ENCODE data around the gene FILIP1L.

The FILIP1L gene

DNA sequence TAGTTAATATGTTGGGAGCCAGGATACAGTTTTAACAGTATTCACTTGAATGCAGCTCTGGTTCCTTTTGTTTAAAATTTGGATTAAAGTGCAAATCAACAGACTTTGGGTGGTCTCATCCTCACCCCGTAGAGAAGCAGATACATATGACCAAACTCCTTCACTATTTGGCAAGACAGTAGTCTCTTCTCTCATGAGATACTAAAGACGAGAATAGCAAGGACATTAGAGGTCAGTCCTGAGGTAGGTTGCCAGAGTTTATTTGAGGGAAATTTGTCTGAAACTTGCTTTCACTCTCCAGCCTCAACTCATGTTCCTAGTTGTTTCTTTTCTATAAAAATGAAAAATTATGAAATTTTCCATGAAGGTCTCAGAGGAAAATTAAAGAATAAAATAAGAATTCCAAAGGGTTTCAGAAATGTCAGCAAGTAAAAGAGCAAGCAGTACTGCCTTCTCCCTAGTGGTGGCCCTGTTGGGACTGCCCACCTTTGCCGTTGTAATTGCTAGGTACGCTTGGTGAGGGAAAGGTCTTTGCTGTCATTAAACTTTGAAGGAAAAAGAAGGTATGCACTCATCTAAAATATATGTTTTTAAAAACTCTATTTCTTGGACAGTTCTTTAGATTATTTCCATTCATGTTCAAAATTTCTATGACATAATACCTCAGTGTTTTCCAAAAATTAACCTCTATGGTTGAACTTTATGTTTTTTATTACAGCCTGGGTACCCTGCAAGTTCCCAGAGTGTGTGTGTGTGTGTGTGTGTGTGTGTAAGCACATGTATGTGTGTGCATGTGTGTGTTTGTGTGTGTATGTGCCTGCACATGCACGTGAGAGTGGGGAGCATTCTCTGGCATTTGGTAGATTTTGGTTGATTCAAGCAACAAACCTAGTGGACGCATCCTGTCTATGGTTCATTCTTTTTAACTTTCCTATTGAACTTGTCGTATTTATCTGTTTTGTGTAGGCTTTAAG, 185.2 kb downstream of the FILIP1L start:
- Histone ChIP-seq H3K27ac (ENCODE audit: poor library complexity, severe bottlenecking) (peak overlapping the region; percentile 23), H3K27me3 (ENCODE audit: insufficient read depth, poor library complexity, severe bottlenecking) (no peaks in the 10 kb centered on the region), H3K4me3 (ENCODE audit: severe bottlenecking) (no peak overlapping the region), H3K4me1 (ENCODE audit: insufficient read depth, poor library complexity, severe bottlenecking) (peaks cover 20% of the 10 kb centered on the region), H3K36me3 (ENCODE audit: low read depth) (no peaks in the 10 kb centered on the region), H3K9me3 (ENCODE audit: severe bottlenecking) (no peaks in the 10 kb centered on the region)
- DNase-seq (ENCODE audit: low spot score) (no peak), ATAC-seq (ENCODE audit: low read depth) (no peak)
- TF ChIP-seq, protein P1, sequence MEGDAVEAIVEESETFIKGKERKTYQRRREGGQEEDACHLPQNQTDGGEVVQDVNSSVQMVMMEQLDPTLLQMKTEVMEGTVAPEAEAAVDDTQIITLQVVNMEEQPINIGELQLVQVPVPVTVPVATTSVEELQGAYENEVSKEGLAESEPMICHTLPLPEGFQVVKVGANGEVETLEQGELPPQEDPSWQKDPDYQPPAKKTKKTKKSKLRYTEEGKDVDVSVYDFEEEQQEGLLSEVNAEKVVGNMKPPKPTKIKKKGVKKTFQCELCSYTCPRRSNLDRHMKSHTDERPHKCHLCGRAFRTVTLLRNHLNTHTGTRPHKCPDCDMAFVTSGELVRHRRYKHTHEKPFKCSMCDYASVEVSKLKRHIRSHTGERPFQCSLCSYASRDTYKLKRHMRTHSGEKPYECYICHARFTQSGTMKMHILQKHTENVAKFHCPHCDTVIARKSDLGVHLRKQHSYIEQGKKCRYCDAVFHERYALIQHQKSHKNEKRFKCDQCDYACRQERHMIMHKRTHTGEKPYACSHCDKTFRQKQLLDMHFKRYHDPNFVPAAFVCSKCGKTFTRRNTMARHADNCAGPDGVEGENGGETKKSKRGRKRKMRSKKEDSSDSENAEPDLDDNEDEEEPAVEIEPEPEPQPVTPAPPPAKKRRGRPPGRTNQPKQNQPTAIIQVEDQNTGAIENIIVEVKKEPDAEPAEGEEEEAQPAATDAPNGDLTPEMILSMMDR (IDR thresholded peaks at IDR 0.05; ENCODE audit: poor library complexity, severe bottlenecking): no peak

DNA sequence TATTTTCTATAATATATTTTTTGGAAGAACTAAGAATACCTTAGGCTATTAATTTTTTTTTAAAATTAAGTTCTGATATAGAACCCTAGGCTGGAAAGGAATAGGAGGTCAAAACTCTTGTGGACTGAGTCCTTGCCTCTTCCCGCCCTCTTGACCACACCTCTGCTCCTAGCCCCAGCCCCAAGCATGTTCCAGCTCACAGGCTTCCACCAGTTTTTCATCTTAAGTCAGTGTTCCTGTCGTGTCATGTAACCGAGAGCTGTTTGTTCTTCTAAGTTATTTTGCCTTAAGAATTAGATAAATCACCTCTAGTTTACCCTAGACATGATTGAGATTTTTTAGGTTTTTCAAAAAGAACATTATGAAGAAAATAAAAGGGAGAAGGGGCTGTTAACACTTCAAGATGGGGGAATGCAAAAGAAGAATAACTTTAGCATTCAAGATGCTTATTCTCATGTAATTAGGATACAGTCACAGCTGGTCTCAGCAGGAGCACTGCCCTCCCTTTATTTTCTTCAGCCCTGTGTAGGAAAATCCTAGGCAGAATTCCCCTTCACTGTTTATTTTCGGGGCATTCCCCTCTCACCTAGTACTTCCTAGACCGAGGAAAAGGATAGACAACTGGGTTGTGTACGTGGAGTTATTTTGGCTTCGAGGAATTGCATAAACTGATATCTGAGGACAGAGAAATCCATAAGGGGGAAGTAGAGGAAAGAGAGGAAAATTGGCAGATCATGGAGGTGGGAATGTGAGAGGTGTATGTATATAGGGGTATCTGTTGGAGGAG, 186.4 kb downstream of the FILIP1L start:
- ATAC-seq (ENCODE audit: low read depth) (no peak), DNase-seq (ENCODE audit: low spot score) (no peak)
- Histone ChIP-seq H3K36me3 (ENCODE audit: low read depth) (no peaks in the 10 kb centered on the region), H3K4me3 (ENCODE audit: severe bottlenecking) (no peak overlapping the region), H3K27me3 (ENCODE audit: insufficient read depth, poor library complexity, severe bottlenecking) (no peaks in the 10 kb centered on the region), H3K4me1 (ENCODE audit: insufficient read depth, poor library complexity, severe bottlenecking) (peaks cover 20% of the 10 kb centered on the region), H3K9me3 (ENCODE audit: severe bottlenecking) (no peaks in the 10 kb centered on the region), H3K27ac (ENCODE audit: poor library complexity, severe bottlenecking) (no peak overlapping the region)
- TF ChIP-seq, protein P1 (IDR thresholded peaks at IDR 0.05; ENCODE audit: poor library complexity, severe bottlenecking): no peak

DNA sequence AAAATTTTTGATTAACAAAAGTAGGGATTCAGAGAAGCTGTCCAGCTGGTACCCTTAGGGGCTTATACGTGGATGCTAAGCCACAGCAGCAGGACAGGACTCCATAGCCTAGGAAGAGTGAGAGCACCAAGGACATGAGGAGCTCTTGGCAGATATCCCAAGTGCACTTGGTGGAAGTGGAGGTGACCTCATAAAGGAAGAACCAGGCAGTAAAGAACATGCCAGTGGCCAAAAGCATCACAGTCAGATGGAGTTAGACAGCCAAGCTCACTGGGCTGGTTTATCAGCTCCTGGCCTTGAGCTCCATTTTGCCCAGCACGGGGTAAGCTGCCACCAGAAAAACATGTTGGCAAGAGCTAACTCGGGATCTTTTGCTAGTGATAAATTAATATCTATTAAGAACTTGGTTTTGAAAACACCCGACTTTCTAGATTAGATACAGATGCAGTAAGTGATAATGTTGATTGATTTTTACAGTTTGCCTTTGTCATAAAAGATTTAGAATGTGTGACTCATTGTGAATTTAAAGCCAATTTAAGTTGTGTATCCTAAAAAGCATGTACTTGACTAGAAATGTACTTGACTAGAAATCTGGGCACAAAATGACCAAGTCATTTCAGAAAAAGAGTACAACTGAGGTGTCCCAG, 188.6 kb downstream of the FILIP1L start:
- ATAC-seq (ENCODE audit: low read depth): peak; percentile 52; the same call in 2 of the 3 replicates
- DNase-seq (ENCODE audit: low spot score): no peak
- TF ChIP-seq, protein P1 (IDR thresholded peaks at IDR 0.05; ENCODE audit: poor library complexity, severe bottlenecking): no peak
- Histone ChIP-seq H3K27me3 (ENCODE audit: insufficient read depth, poor library complexity, severe bottlenecking) (no peaks in the 10 kb centered on the region), H3K4me3 (ENCODE audit: severe bottlenecking) (no peak overlapping the region), H3K9me3 (ENCODE audit: severe bottlenecking) (no peaks in the 10 kb centered on the region), H3K4me1 (ENCODE audit: insufficient read depth, poor library complexity, severe bottlenecking) (peaks cover 22% of the 10 kb centered on the region), H3K36me3 (ENCODE audit: low read depth) (no peaks in the 10 kb centered on the region), H3K27ac (ENCODE audit: poor library complexity, severe bottlenecking) (peak overlapping the region; percentile 1)

DNA sequence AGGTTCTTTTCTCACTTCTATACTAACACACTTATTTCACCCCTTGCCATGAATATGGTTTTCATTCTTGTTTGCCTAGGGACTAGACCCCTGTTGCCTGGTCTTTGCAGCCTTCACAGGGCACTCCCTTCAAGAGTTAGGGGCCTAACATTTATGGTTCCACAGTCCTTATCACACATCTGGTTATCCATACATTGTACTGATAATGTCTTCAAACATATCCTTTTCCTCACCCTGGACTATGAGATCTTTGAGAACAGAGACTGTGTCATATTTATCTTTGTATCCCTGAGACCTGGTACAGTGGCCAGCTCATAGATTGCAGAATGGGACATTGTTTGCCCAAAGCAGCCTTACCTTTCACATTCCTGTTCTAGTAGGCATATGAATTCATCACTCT, 190.4 kb downstream of the FILIP1L start:
- Histone ChIP-seq H3K27me3 (ENCODE audit: insufficient read depth, poor library complexity, severe bottlenecking) (no peaks in the 10 kb centered on the region), H3K27ac (ENCODE audit: poor library complexity, severe bottlenecking) (no peak overlapping the region), H3K4me3 (ENCODE audit: severe bottlenecking) (no peak overlapping the region), H3K4me1 (ENCODE audit: insufficient read depth, poor library complexity, severe bottlenecking) (peaks cover 20% of the 10 kb centered on the region), H3K9me3 (ENCODE audit: severe bottlenecking) (no peaks in the 10 kb centered on the region), H3K36me3 (ENCODE audit: low read depth) (no peaks in the 10 kb centered on the region)
- TF ChIP-seq, protein P1 (IDR thresholded peaks at IDR 0.05; ENCODE audit: poor library complexity, severe bottlenecking): no peak
- DNase-seq (ENCODE audit: low spot score) (no peak), ATAC-seq (ENCODE audit: low read depth) (no peak)
